ENCODE measurements around the gene MBD5.

DNA sequence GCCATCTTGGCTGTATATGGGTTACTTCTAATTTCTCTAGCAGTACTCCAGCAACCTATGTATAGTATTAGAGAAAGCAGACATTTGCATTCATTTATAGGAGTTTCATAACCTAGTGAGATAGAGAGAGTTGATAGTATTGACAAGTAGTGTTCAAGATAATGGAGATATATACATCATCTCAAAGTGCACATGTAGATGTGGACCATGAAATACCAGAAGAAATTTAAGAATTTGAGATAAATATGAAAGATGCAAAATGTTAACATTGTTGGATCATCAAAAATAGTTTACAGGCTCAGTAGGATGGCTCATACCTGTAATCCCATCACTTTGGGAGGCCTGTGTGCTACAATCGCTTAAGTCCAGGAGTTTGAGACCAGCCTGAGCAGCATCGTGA lies 243.0 kb downstream of the MBD5 start:
- TF ChIP-seq, protein P1, sequence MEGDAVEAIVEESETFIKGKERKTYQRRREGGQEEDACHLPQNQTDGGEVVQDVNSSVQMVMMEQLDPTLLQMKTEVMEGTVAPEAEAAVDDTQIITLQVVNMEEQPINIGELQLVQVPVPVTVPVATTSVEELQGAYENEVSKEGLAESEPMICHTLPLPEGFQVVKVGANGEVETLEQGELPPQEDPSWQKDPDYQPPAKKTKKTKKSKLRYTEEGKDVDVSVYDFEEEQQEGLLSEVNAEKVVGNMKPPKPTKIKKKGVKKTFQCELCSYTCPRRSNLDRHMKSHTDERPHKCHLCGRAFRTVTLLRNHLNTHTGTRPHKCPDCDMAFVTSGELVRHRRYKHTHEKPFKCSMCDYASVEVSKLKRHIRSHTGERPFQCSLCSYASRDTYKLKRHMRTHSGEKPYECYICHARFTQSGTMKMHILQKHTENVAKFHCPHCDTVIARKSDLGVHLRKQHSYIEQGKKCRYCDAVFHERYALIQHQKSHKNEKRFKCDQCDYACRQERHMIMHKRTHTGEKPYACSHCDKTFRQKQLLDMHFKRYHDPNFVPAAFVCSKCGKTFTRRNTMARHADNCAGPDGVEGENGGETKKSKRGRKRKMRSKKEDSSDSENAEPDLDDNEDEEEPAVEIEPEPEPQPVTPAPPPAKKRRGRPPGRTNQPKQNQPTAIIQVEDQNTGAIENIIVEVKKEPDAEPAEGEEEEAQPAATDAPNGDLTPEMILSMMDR (IDR thresholded peaks at IDR 0.05), result no peak
- TF ChIP-seq POLR2A (IDR thresholded peaks at IDR 0.05), result no peak

Data from stomach (tissue), 4 donors.